ENCODE results near the gene TRAF3.

- TF ChIP-seq, protein P1, sequence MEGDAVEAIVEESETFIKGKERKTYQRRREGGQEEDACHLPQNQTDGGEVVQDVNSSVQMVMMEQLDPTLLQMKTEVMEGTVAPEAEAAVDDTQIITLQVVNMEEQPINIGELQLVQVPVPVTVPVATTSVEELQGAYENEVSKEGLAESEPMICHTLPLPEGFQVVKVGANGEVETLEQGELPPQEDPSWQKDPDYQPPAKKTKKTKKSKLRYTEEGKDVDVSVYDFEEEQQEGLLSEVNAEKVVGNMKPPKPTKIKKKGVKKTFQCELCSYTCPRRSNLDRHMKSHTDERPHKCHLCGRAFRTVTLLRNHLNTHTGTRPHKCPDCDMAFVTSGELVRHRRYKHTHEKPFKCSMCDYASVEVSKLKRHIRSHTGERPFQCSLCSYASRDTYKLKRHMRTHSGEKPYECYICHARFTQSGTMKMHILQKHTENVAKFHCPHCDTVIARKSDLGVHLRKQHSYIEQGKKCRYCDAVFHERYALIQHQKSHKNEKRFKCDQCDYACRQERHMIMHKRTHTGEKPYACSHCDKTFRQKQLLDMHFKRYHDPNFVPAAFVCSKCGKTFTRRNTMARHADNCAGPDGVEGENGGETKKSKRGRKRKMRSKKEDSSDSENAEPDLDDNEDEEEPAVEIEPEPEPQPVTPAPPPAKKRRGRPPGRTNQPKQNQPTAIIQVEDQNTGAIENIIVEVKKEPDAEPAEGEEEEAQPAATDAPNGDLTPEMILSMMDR (IDR thresholded peaks at IDR 0.05; ENCODE audit: borderline replicate concordance, extremely low read depth, low read length, poor library complexity, severe bottlenecking) = no peak
- no peak for TF ChIP-seq EZH2 (IDR thresholded peaks at IDR 0.05; ENCODE audit: borderline replicate concordance, low read depth, low read length, severe bottlenecking)
These were observed 111.5 kb downstream of the TRAF3 start for GRCh38 chr14:102888748-102889147.

All from DND-41 (cell line).